ENCODE measurements around the gene NLGN4X. TPM values are rescaled to one million over a fixed set of nuclear protein-coding genes. Genes with fewer than 3 reads are reported as not detected.

NLGN4X gene
- total RNA-seq, 1 donor from 2014 or later = 23.5 TPM

GRCh38 chrX:6184900-6185515, 43.7 kb downstream of the NLGN4X start:
- Mint-ChIP-seq H3K4me1 (peaks cover 2% of the 10 kb centered on the region), H3K27me3 (ENCODE audit: low read depth) (no peaks in the 10 kb centered on the region)

GRCh38 chrX:6175914-6176313, 52.8 kb downstream of the NLGN4X start:
- no peaks in the 10 kb centered on the region for H3K4me1 Mint-ChIP-seq

More at GRCh38 chrX:6184900-6185515, 43.7 kb downstream of the NLGN4X start:
- peaks cover 1% of the 10 kb centered on the region for H3K36me3 Mint-ChIP-seq
- no peak for TF ChIP-seq CTCF (IDR thresholded peaks at IDR 0.05; ENCODE audit: unreplicated experiment)
- no peak for DNase-seq (ENCODE audit: low spot score in 2 of 2, unreplicated experiment in 2 of 2)
- H3K4me3 Mint-ChIP-seq = no peak overlapping the region
- H3K9me3 Mint-ChIP-seq = peaks cover 8% of the 10 kb centered on the region
- no peak overlapping the region for H3K27ac Mint-ChIP-seq

GRCh38 chrX:6170424-6170823, 58.2 kb downstream of the NLGN4X start:
- Mint-ChIP-seq H3K27ac (no peak overlapping the region), H3K27me3 (ENCODE audit: low read depth) (no peaks in the 10 kb centered on the region), H3K9me3 (peaks cover 3% of the 10 kb centered on the region), H3K36me3 (no peaks in the 10 kb centered on the region), H3K4me3 (no peak overlapping the region), H3K4me1 (no peaks in the 10 kb centered on the region)
- no peak for TF ChIP-seq CTCF (IDR thresholded peaks at IDR 0.05; ENCODE audit: unreplicated experiment)
- no peak for DNase-seq (ENCODE audit: low spot score in 2 of 2, unreplicated experiment in 2 of 2)

More at GRCh38 chrX:6175914-6176313, 52.8 kb downstream of the NLGN4X start:
- Mint-ChIP-seq H3K36me3 (no peaks in the 10 kb centered on the region), H3K4me3 (no peak overlapping the region), H3K9me3 (peaks cover 5% of the 10 kb centered on the region), H3K27ac (no peak overlapping the region), H3K27me3 (ENCODE audit: low read depth) (no peaks in the 10 kb centered on the region)
- DNase-seq (ENCODE audit: low spot score in 2 of 2, unreplicated experiment in 2 of 2) = no peak
- no peak for TF ChIP-seq CTCF (IDR thresholded peaks at IDR 0.05; ENCODE audit: unreplicated experiment)

- H3K27ac Mint-ChIP-seq = no peak overlapping the region
- H3K27me3 Mint-ChIP-seq (ENCODE audit: low read depth) = no peaks in the 10 kb centered on the region
- H3K36me3 Mint-ChIP-seq = no peaks in the 10 kb centered on the region
- no peak overlapping the region for H3K4me3 Mint-ChIP-seq
- H3K4me1 Mint-ChIP-seq = no peaks in the 10 kb centered on the region
- no peak for DNase-seq (ENCODE audit: low spot score in 2 of 2, unreplicated experiment in 2 of 2)
- H3K9me3 Mint-ChIP-seq = peaks cover 3% of the 10 kb centered on the region
- TF ChIP-seq CTCF (IDR thresholded peaks at IDR 0.05; ENCODE audit: unreplicated experiment) = no peak
These were observed 59.3 kb downstream of the NLGN4X start for GRCh38 chrX:6169407-6169806.

GRCh38 chrX:6163721-6164120, 64.9 kb downstream of the NLGN4X start:
- Mint-ChIP-seq H3K4me3 (no peak overlapping the region), H3K36me3 (peaks cover 4% of the 10 kb centered on the region), H3K27ac (no peak overlapping the region), H3K4me1 (no peaks in the 10 kb centered on the region), H3K9me3 (peaks cover 16% of the 10 kb centered on the region), H3K27me3 (ENCODE audit: low read depth) (no peaks in the 10 kb centered on the region)
- no peak for TF ChIP-seq CTCF (IDR thresholded peaks at IDR 0.05; ENCODE audit: unreplicated experiment)
- no peak for DNase-seq (ENCODE audit: low spot score in 2 of 2, unreplicated experiment in 2 of 2)
